ENCODE results near the gene KLHL29. TPM values are rescaled to one million over a fixed set of nuclear protein-coding genes. Genes with fewer than 3 reads are reported as not detected.

The KLHL29 gene
- total RNA-seq, 2 experiments from 2014 or later: 0.23 to 0.66 TPM

GRCh38 chr2:23756593-23757292 is 371.8 kb downstream of the KLHL29 start:
- no TSS peak for BruUV-seq (replicated peaks)
- H3K27ac ChIP-seq (ENCODE audit: low read depth, low read length, poor library complexity, severe bottlenecking): no peak overlapping the region
- no peaks in the 10 kb centered on the region for H3K79me2 ChIP-seq (ENCODE audit: insufficient read depth, low read depth, low read length)
- H3K9me2 ChIP-seq (ENCODE audit: insufficient read depth, low read length): no peaks in the 10 kb centered on the region
- H3K4me2 ChIP-seq (ENCODE audit: low read length): no peak overlapping the region
- no peaks in the 10 kb centered on the region for H3K9me3 ChIP-seq (ENCODE audit: low read length)
- TF ChIP-seq CTCF (conservative IDR thresholded peaks at IDR 0.05; ENCODE audit: low read length) (no peak), EZH2phosphoT487 (IDR thresholded peaks at IDR 0.05; ENCODE audit: borderline replicate concordance, low read depth, low read length) (no peak)
- H2AFZ ChIP-seq (ENCODE audit: low read length): no peak overlapping the region
- intact Hi-C loops (cut with micrococcal nuclease; ENCODE audit: unreplicated experiment): no loop called here
- no peak for DNase-seq (ENCODE audit: low spot score)
- CTCF ChIA-PET (ENCODE audit: unreplicated experiment): interaction anchor here (0.5 kb wide), 1 partner anchor 1296 kb away, joined by 3 read pairs; no protein-coding TSS in a partner anchor
- POLR2A ChIA-PET: no interaction called here
- H4K20me1 ChIP-seq (ENCODE audit: insufficient read depth, low read length): no peaks in the 10 kb centered on the region
- H3K4me1 ChIP-seq (ENCODE audit: insufficient read depth, low read length, poor library complexity, severe bottlenecking): no peaks in the 10 kb centered on the region
- H3K4me3 ChIP-seq (ENCODE audit: low read depth, low read length, poor library complexity, severe bottlenecking): no peak overlapping the region
- H3K36me3 ChIP-seq (ENCODE audit: insufficient read depth, low read length): peaks cover 4% of the 10 kb centered on the region; the same call in 1 of the 2 replicates

GRCh38 chr2:23757686-23758433 is 372.9 kb downstream of the KLHL29 start:
- DNase-seq (ENCODE audit: low spot score): no peak
- no peak overlapping the region for H2AFZ ChIP-seq (ENCODE audit: low read length)
- H3K79me2 ChIP-seq (ENCODE audit: insufficient read depth, low read depth, low read length): no peaks in the 10 kb centered on the region
- H3K27ac ChIP-seq (ENCODE audit: low read depth, low read length, poor library complexity, severe bottlenecking): no peak overlapping the region
- POLR2A ChIA-PET: no interaction called here
- intact Hi-C loops (cut with micrococcal nuclease; ENCODE audit: unreplicated experiment): no loop called here
- H3K4me3 ChIP-seq (ENCODE audit: low read depth, low read length, poor library complexity, severe bottlenecking): no peak overlapping the region
- no TSS peak for BruUV-seq (replicated peaks)
- no peaks in the 10 kb centered on the region for H3K4me1 ChIP-seq (ENCODE audit: insufficient read depth, low read length, poor library complexity, severe bottlenecking)
- H3K9me3 ChIP-seq (ENCODE audit: low read length): no peaks in the 10 kb centered on the region
- H3K9me2 ChIP-seq (ENCODE audit: insufficient read depth, low read length): no peaks in the 10 kb centered on the region
- H3K36me3 ChIP-seq (ENCODE audit: insufficient read depth, low read length): peaks cover 4% of the 10 kb centered on the region; the same call in 1 of the 2 replicates
- H4K20me1 ChIP-seq (ENCODE audit: insufficient read depth, low read length): no peaks in the 10 kb centered on the region
- no peak overlapping the region for H3K4me2 ChIP-seq (ENCODE audit: low read length)
- CTCF ChIA-PET (ENCODE audit: unreplicated experiment): no interaction called here
- TF ChIP-seq EZH2phosphoT487 (IDR thresholded peaks at IDR 0.05; ENCODE audit: borderline replicate concordance, low read depth, low read length): no peak
- TF ChIP-seq CTCF (conservative IDR thresholded peaks at IDR 0.05; ENCODE audit: low read length): no peak

Data from OCI-LY7 (cell line).